ENCODE results near the gene UBR4. TPM values are rescaled to one million over a fixed set of nuclear protein-coding genes. Genes with fewer than 3 reads are reported as not detected.

UBR4 gene
- polyA plus RNA-seq, 1 donor from 2014 or later = 49.7 TPM

DNA sequence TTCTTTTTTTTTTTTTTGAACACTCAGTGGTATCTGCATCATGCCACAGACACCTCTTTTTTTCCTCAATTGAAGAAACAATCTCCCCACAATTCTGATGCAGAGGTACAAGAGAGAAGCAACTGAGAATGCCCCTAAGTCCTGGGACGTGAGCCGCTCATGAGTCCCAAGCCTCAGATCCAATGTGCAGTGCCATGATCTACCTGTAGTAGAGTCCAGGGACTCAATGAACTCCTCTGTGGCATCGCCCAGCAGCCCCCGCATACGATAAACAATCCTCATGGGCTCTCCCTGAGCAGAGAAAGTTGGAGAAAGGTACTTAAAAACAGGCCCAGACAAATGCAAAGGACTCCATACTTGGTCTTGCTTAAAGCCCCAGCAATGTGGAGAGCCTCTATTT, 113.1 kb downstream of the UBR4 start:
- no peaks in the 10 kb centered on the region for H3K9me2 ChIP-seq (ENCODE audit: insufficient read depth, low read length)
- no peak overlapping the region for H3K9ac ChIP-seq (ENCODE audit: low read length)
- H3K9me3 ChIP-seq (ENCODE audit: low read length) = no peaks in the 10 kb centered on the region
- peaks cover 14% of the 10 kb centered on the region for H3K36me3 ChIP-seq (ENCODE audit: insufficient read depth, low read length)
- H2AFZ ChIP-seq (ENCODE audit: low read depth, low read length) = no peak overlapping the region
- no peaks in the 10 kb centered on the region for H3K27me3 ChIP-seq (ENCODE audit: insufficient read depth, low read depth, low read length)
- no peak overlapping the region for H3K4me2 ChIP-seq (ENCODE audit: low read length)
- no peak overlapping the region for H3K27ac ChIP-seq (ENCODE audit: low read length)
- H3K4me3 ChIP-seq (ENCODE audit: low read length) = no peak overlapping the region
- H3F3A ChIP-seq (ENCODE audit: insufficient read depth, low read length, poor library complexity, severe bottlenecking) = no peaks in the 10 kb centered on the region
- no peak for TF ChIP-seq EZH2 (IDR thresholded peaks at IDR 0.05; ENCODE audit: borderline replicate concordance, insufficient read depth, low read length, poor library complexity, severe bottlenecking)
- TF ChIP-seq POLR2AphosphoS5 (IDR thresholded peaks at IDR 0.05) = no peak
- no peak for TF ChIP-seq RAD21 (conservative IDR thresholded peaks at IDR 0.05)
- TF ChIP-seq REST (IDR thresholded peaks at IDR 0.05; ENCODE audit: borderline replicate concordance) = no peak
- no peak for TF ChIP-seq EP300 (conservative IDR thresholded peaks at IDR 0.05; ENCODE audit: poor library complexity, severe bottlenecking)
- TF ChIP-seq SMC3 (conservative IDR thresholded peaks at IDR 0.05; ENCODE audit: poor library complexity) = no peak
- TF ChIP-seq MXI1 (conservative IDR thresholded peaks at IDR 0.05; ENCODE audit: poor library complexity, severe bottlenecking) = no peak
- TF ChIP-seq CTCF (IDR thresholded peaks at IDR 0.05; ENCODE audit: poor library complexity, severe bottlenecking) = no peak
- no peaks in the 10 kb centered on the region for H4K20me1 ChIP-seq (ENCODE audit: insufficient read depth)
- H3K79me2 ChIP-seq (replicated peaks; ENCODE audit: insufficient read depth, low read length) = no peaks in the 10 kb centered on the region

- Histone ChIP-seq H3K9ac (ENCODE audit: low read length) (no peak overlapping the region), H2AFZ (ENCODE audit: low read depth, low read length) (no peak overlapping the region), H3K36me3 (ENCODE audit: insufficient read depth, low read length) (peaks cover 14% of the 10 kb centered on the region), H3K9me3 (ENCODE audit: low read length) (no peaks in the 10 kb centered on the region), H3K9me2 (ENCODE audit: insufficient read depth, low read length) (no peaks in the 10 kb centered on the region), H4K20me1 (ENCODE audit: insufficient read depth) (no peaks in the 10 kb centered on the region), H3K27me3 (ENCODE audit: insufficient read depth, low read depth, low read length) (no peaks in the 10 kb centered on the region), H3F3A (ENCODE audit: insufficient read depth, low read length, poor library complexity, severe bottlenecking) (no peaks in the 10 kb centered on the region), H3K79me2 (replicated peaks; ENCODE audit: insufficient read depth, low read length) (no peaks in the 10 kb centered on the region), H3K4me2 (ENCODE audit: low read length) (no peak overlapping the region), H3K27ac (ENCODE audit: low read length) (no peak overlapping the region), H3K4me3 (ENCODE audit: low read length) (no peak overlapping the region)
- TF ChIP-seq SMC3 (conservative IDR thresholded peaks at IDR 0.05; ENCODE audit: poor library complexity) = peak; percentile 17
- no peak for TF ChIP-seq TAF1 (IDR thresholded peaks at IDR 0.05; ENCODE audit: low read depth)
- TF ChIP-seq EP300 (conservative IDR thresholded peaks at IDR 0.05; ENCODE audit: poor library complexity, severe bottlenecking) = no peak
- TF ChIP-seq REST (IDR thresholded peaks at IDR 0.05; ENCODE audit: borderline replicate concordance) = no peak
- TF ChIP-seq CTCF (IDR thresholded peaks at IDR 0.05; ENCODE audit: poor library complexity, severe bottlenecking) = peak; percentile 41
- no peak for TF ChIP-seq MXI1 (conservative IDR thresholded peaks at IDR 0.05; ENCODE audit: poor library complexity, severe bottlenecking)
- no peak for TF ChIP-seq EZH2 (IDR thresholded peaks at IDR 0.05; ENCODE audit: borderline replicate concordance, insufficient read depth, low read length, poor library complexity, severe bottlenecking)
- no peak for TF ChIP-seq POLR2AphosphoS5 (IDR thresholded peaks at IDR 0.05)
- TF ChIP-seq RAD21 (conservative IDR thresholded peaks at IDR 0.05) = peak; percentile 46
Measured at GRCh38 chr1:19096036-19096833, 113.8 kb downstream of the UBR4 start.
